H1 (cell line): ENCODE data around the gene IQSEC3. TPM values are rescaled to one million over a fixed set of nuclear protein-coding genes. Genes with fewer than 3 reads are reported as not detected.

Experiments used
- CTCF ChIA-PET: fragments of 300-600 bp; sonication (Branson Sonifier 250); formaldehyde crosslinking; loops from one replicate; lab custom pipeline; 2021; ENCODE audit not compliant: partially characterized antibody; lab: Charles Lee
- POLR2A ChIA-PET: fragments of 300-600 bp; sonication (Branson Sonifier 250); formaldehyde crosslinking; loops from one replicate; lab custom pipeline; 2021; ENCODE audit warnings: inconsistent platforms; ENCODE audit not compliant: partially characterized antibody; lab: Charles Lee
- DNase-seq, 2 experiments: peaks; one replicate each; pipeline versions ENCODE4 v3.0.0 to v3.0.0-alpha.2; 2010 to 2022; ENCODE audit warnings: low spot score in 2 of 2, low read depth in 1 of 2, mixed read lengths in 1 of 2
- FAIRE-seq: peaks from 2 replicates; lab custom pipeline; 2011; peaks lifted over from hg19 to GRCh38; lab: Jason Lieb, UNC
- H2AFZ ChIP-seq: 2 replicates; pipeline ENCODE4 v1.8.1; 2012; ENCODE audit warnings: low read length, inconsistent platforms
- H2AK5ac ChIP-seq: 2 replicates; pipeline ENCODE4 v1.6.1; 2013; ENCODE audit warnings: low read depth, low read length
- H2BK120ac ChIP-seq: replicated peaks from 2 replicates; pipeline ENCODE3; 2013; ENCODE audit warnings: low read depth, low read length, inconsistent platforms
- H2BK12ac ChIP-seq: 2 replicates; pipeline ENCODE4 v1.6.1; 2013; ENCODE audit warnings: low read depth, low read length
- H2BK15ac ChIP-seq: 2 replicates; pipeline ENCODE4 v1.6.1; 2013; ENCODE audit warnings: low read length
- H2BK20ac ChIP-seq: 2 replicates; pipeline ENCODE4 v1.6.1; 2013; ENCODE audit warnings: low read length
- H2BK5ac ChIP-seq: 2 replicates; pipeline ENCODE4 v1.6.1; 2013; ENCODE audit warnings: low read depth, low read length
- H3K14ac ChIP-seq: 2 replicates; pipeline ENCODE4 v1.6.1; 2013; ENCODE audit warnings: inconsistent platforms; ENCODE audit not compliant: insufficient read length
- H3K18ac ChIP-seq: 2 replicates; pipeline ENCODE4 v1.6.1; 2013; ENCODE audit warnings: low read length; ENCODE audit errors: extremely low read depth
- H3K23ac ChIP-seq: 2 replicates; pipeline ENCODE4 v1.6.1; 2013; ENCODE audit warnings: inconsistent platforms; ENCODE audit not compliant: insufficient read length
- H3K23me2 ChIP-seq: 2 replicates; pipeline ENCODE4 v1.6.1; 2013; ENCODE audit warnings: low read depth, low read length
- H3K27ac ChIP-seq: 2 replicates; pipeline ENCODE4 v1.6.1; 2011; ENCODE audit warnings: low read depth, low read length, inconsistent platforms
- H3K27me3 ChIP-seq, 4 experiments: replicated peaks in 1 of 4; 1 replicate in 1 of 4; 2 replicates in 3 of 4; pipeline versions ENCODE4 v1.6.1 to v1.8.1; 2011 to 2013; ENCODE audit warnings: low read length in 3 of 4, mild to moderate bottlenecking in 3 of 4, inconsistent platforms in 2 of 4, mixed read lengths in 2 of 4, moderate library complexity in 1 of 4; ENCODE audit not compliant: control insufficient read depth in 3 of 4, insufficient read depth in 3 of 4; ENCODE audit errors: extremely low read depth in 1 of 4
- H3K36me3 ChIP-seq, 4 experiments: 2 replicates each; pipeline versions ENCODE4 v1.6.1 to v1.8.1; 2011 to 2013; ENCODE audit warnings: mild to moderate bottlenecking in 4 of 4, low read length in 3 of 4, moderate library complexity in 2 of 4, control low read depth in 1 of 4, inconsistent platforms in 1 of 4; ENCODE audit not compliant: insufficient read depth in 4 of 4, control insufficient read depth in 2 of 4
- H3K4ac ChIP-seq: replicated peaks from 2 replicates; pipeline ENCODE3; 2013; ENCODE audit warnings: low read length, low read depth, mixed read lengths, inconsistent platforms; ENCODE audit not compliant: insufficient read length
- H3K4me1 ChIP-seq, 4 experiments: replicated peaks in 1 of 4; 1 replicate in 1 of 4; 2 replicates in 3 of 4; pipeline versions ENCODE4 v1.6.1 to v1.8.1; 2011 to 2013; ENCODE audit warnings: low read length in 3 of 4, inconsistent platforms in 2 of 4, mixed read lengths in 1 of 4; ENCODE audit not compliant: insufficient read depth in 4 of 4, control insufficient read depth in 3 of 4
- H3K4me2 ChIP-seq, 2 experiments: 2 replicates each; pipeline versions ENCODE4 v1.6.1 to v1.8.1; 2011 to 2013; ENCODE audit warnings: low read depth in 2 of 2, low read length in 2 of 2, control low read depth in 1 of 2, inconsistent platforms in 1 of 2, mild to moderate bottlenecking in 1 of 2; ENCODE audit not compliant: insufficient read depth in 1 of 2
- H3K4me3 ChIP-seq, 4 experiments: fragments of 200-600, 300-600 bp in 1 of 4; sonication (generic), shearing (Covaris generic), sonication (Bioruptor Twin) in 1 of 4; 2 replicates each; pipeline versions ENCODE4 v1.5.1 to v1.8.1; 2011 to 2016; ENCODE audit warnings: low read length in 4 of 4, low read depth in 3 of 4, control low read depth in 2 of 4, inconsistent platforms in 2 of 4, mild to moderate bottlenecking in 2 of 4, mixed read lengths in 1 of 4, moderate library complexity in 1 of 4; ENCODE audit not compliant: insufficient read depth in 2 of 4; ENCODE audit errors: extremely low read depth in 1 of 4
- H3K56ac ChIP-seq: replicated peaks from 2 replicates; pipeline ENCODE3; 2013; ENCODE audit warnings: low read depth, mild to moderate bottlenecking, mixed read lengths, low read length, inconsistent platforms; ENCODE audit not compliant: insufficient read length
- H3K79me1 ChIP-seq: 2 replicates; pipeline ENCODE4 v1.6.1; 2013; ENCODE audit warnings: low read depth, low read length, control low read depth
- H3K79me2 ChIP-seq, 2 experiments: 2 replicates each; pipeline versions ENCODE4 v1.6.1 to v1.8.1; 2012 to 2013; ENCODE audit warnings: low read length in 2 of 2, mild to moderate bottlenecking in 2 of 2, inconsistent platforms in 1 of 2; ENCODE audit not compliant: insufficient read depth in 2 of 2, control insufficient read depth in 1 of 2
- H3K9ac ChIP-seq, 4 experiments: replicated peaks in 1 of 4; 1 replicate in 1 of 4; 2 replicates in 3 of 4; pipeline versions ENCODE4 v1.6.1 to v1.8.1; 2011 to 2013; ENCODE audit warnings: low read depth in 3 of 4, low read length in 3 of 4, control low read depth in 2 of 4, mild to moderate bottlenecking in 2 of 4, moderate library complexity in 2 of 4, inconsistent platforms in 1 of 4; ENCODE audit errors: extremely low read depth in 1 of 4
- H3K9me3 ChIP-seq, 2 experiments: 2 replicates each; pipeline versions ENCODE4 v1.6.1 to v1.8.1; 2012 to 2013; ENCODE audit warnings: mild to moderate bottlenecking in 2 of 2, moderate library complexity in 2 of 2, control low read depth in 1 of 2, inconsistent platforms in 1 of 2, low read depth in 1 of 2, low read length in 1 of 2, mixed read lengths in 1 of 2; ENCODE audit not compliant: insufficient read depth in 2 of 2
- H4K20me1 ChIP-seq, 2 experiments: replicated peaks in 1 of 2; 2 replicates each; pipeline versions ENCODE3 to v1.8.1; 2011 to 2013; ENCODE audit warnings: inconsistent platforms in 2 of 2, low read length in 2 of 2, mild to moderate bottlenecking in 1 of 2; ENCODE audit not compliant: insufficient read depth in 2 of 2, control insufficient read depth in 1 of 2
- H4K5ac ChIP-seq: 2 replicates; pipeline ENCODE4 v1.6.1; 2013; ENCODE audit warnings: low read length, low read depth, mixed read lengths, inconsistent platforms; ENCODE audit not compliant: insufficient read length
- H4K8ac ChIP-seq: 2 replicates; pipeline ENCODE4 v1.8.0; 2013; ENCODE audit warnings: mild to moderate bottlenecking, moderate library complexity, low read length, inconsistent platforms; ENCODE audit not compliant: insufficient read depth; ENCODE audit errors: extremely low read depth
- H4K91ac ChIP-seq: replicated peaks from 2 replicates; pipeline ENCODE3; 2013; ENCODE audit warnings: low read length, mixed read lengths, inconsistent platforms; ENCODE audit not compliant: insufficient read length
- E2F6 ChIP-seq: IDR thresholded peaks from 2 replicates; pipeline ENCODE4 v1.6.1; 2012; ENCODE audit warnings: inconsistent platforms
- EP300 ChIP-seq, 2 experiments: IDR thresholded peaks; 1 replicate in 1 of 2; 2 replicates in 1 of 2; pipeline ENCODE4 v1.6.1; 2011 to 2012; ENCODE audit warnings: low read depth in 2 of 2, low read length in 2 of 2, mild to moderate bottlenecking in 2 of 2, borderline replicate concordance in 1 of 2, inconsistent platforms in 1 of 2, moderate library complexity in 1 of 2
- EZH2 ChIP-seq: fragments of 200-600 bp; sonication (generic); IDR thresholded peaks from 2 replicates; pipeline ENCODE4 v1.7.1; 2012; ENCODE audit warnings: low read depth, mild to moderate bottlenecking, moderate library complexity, low read length, inconsistent platforms; ENCODE audit not compliant: severe bottlenecking
- JUN ChIP-seq: IDR thresholded peaks from 2 replicates; pipeline ENCODE4 v1.6.1; 2011; ENCODE audit warnings: low read depth, mild to moderate bottlenecking, improper control_type of control experiment, low read length
- KDM4A ChIP-seq: IDR thresholded peaks from one replicate; pipeline ENCODE4 v1.7.1; 2012; ENCODE audit warnings: low read depth, mild to moderate bottlenecking, moderate library complexity, low read length, inconsistent platforms; ENCODE audit not compliant: severe bottlenecking
- MAX ChIP-seq: IDR thresholded peaks from 2 replicates; pipeline ENCODE4 v1.6.1; 2012; ENCODE audit warnings: inconsistent platforms
- RBBP5 ChIP-seq: IDR thresholded peaks from 2 replicates; pipeline ENCODE4 v1.7.1; 2012; ENCODE audit warnings: low read depth, mild to moderate bottlenecking, inconsistent platforms, low read length, moderate library complexity, borderline replicate concordance
- RNF2 ChIP-seq: fragments of 200-900, 300-1000 bp; sonication (generic); IDR thresholded peaks from 2 replicates; pipeline ENCODE4 v1.7.1; 2016; ENCODE audit warnings: borderline replicate concordance, low read depth, mild to moderate bottlenecking, antibody characterized with exemption, low read length; ENCODE audit not compliant: poor library complexity, severe bottlenecking; ENCODE audit errors: missing control alignments
- SUZ12 ChIP-seq: fragments of 200-600 bp; sonication (generic); IDR thresholded peaks from 2 replicates; pipeline ENCODE4 v1.6.1; 2012; ENCODE audit warnings: mild to moderate bottlenecking, inconsistent platforms, low read length, moderate library complexity, mixed read lengths
- WGBS, 2 experiments: shearing (Covaris generic) in 1 of 2; methylation state at CpG; one replicate each; pipeline versions ENCODE4 v1.1.6 to v1.1.7; 2013 to 2015; ENCODE audit warnings: low lambda C conversion rate in 2 of 2, mixed read lengths in 2 of 2, inconsistent platforms in 1 of 2, low coverage in 1 of 2, missing lambda C conversion rate in 1 of 2; ENCODE audit not compliant: insufficient replicate concordance in 2 of 2, insufficient coverage in 1 of 2, insufficient read length in 1 of 2; ENCODE audit errors: extremely low coverage in 1 of 2, missing lambda C conversion rate in 1 of 2; 5-methylcytosine and 5-hydroxymethylcytosine counted together
- polyA plus RNA-seq, 7 experiments: library from polyadenylated mRNA; depleted of rRNA in 3 of 7; stranded (reverse) in 5 of 7; unstranded in 2 of 7; fragments of >200 nt in 5 of 7; fragments of 200-250 nt in 2 of 7; gene quantifications; 1 replicate in 5 of 7; 2 replicates in 1 of 7; 4 replicates in 1 of 7; pipeline versions ENCODE4 v1.2.1 to v1.2.3, GENCODE V29; 2011 to 2013; ENCODE audit warnings: missing spikeins in 2 of 7, mixed read lengths in 2 of 7
- total RNA-seq: library from RNA; stranded (reverse); fragmentation: NEBNext Ultra II Directional; extraction: Animal tissue kit (Norgen Biotek cat#: 25700); gene quantifications from 2 replicates; pipeline ENCODE4 v1.2.1, GENCODE V29; 2021

IQSEC3 gene
- total and polyA plus RNA-seq, 2 of the 8 experiments (the other 6 are each of a cell fraction or from before 2014, with no cell fraction given) = 1.2 to 3.1 TPM

GRCh38 chr12:138898-139534 is 72.4 kb downstream of the IQSEC3 start:
- Histone ChIP-seq H3K23me2 (no peaks in the 10 kb centered on the region; the same call in 1 of the 2 replicates), H3K9ac (no peak overlapping the region), H3K18ac (peak overlapping the region; percentile 88), H3K27ac (no peak overlapping the region), H3K4me1 (peaks cover 4 to 41% (median 26%) of the 10 kb centered on the region in 4 experiments), H3K27me3 (peaks cover 6 to 41% (median 27%) of the 10 kb centered on the region in 4 experiments), H3K4me3 (peak overlapping the region; percentile 18 to 53 (median 26); a peak in 6 of 8 replicates), H4K20me1 (no peaks in the 10 kb centered on the region), H2BK12ac (peak overlapping the region; percentile 95; the same call in 1 of the 2 replicates), H2BK20ac (peak overlapping the region; percentile 66; the same call in 1 of the 2 replicates), H2AK5ac (no peak overlapping the region; the same call in 1 of the 2 replicates), H3K79me2 (no peaks in the 10 kb centered on the region), H3K4ac (no peak overlapping the region), H2BK5ac (peak overlapping the region; percentile 75; the same call in 1 of the 2 replicates), H4K8ac (peak overlapping the region; percentile 84), H3K9me3 (peaks cover 0 to 6% of the 10 kb centered on the region in 2 experiments; a peak in 1 of 4 replicates), H3K23ac (no peak overlapping the region), H4K5ac (no peak overlapping the region), H3K14ac (no peak overlapping the region), H3K56ac (no peak overlapping the region), H3K4me2 (peak overlapping the region; percentile 51 to 66), H4K91ac (peak overlapping the region; percentile 31), H3K36me3 (0 out of 8 replicates have a peak, but pooled peaks cover 0 to 3% (median 0%) of the 10 kb centered on the region in 4 experiments), H2BK15ac (peak overlapping the region; percentile 97; the same call in 1 of the 2 replicates), H2AFZ (peak overlapping the region; percentile 72; the same call in 1 of the 2 replicates), H2BK120ac (no peak overlapping the region), H3K79me1 (no peaks in the 10 kb centered on the region)
- peak in 1 of 2 experiments; percentile 70 for DNase-seq
- CTCF ChIA-PET = interaction anchor here (1.2 to 2.4 kb wide), 6 partner anchors 10 to 81 kb away, joined by 3 to 18 read pairs (median 6); no protein-coding TSS in a partner anchor
- POLR2A ChIA-PET = interaction anchor here (0.5 to 4.2 kb wide), 3 partner anchors 10 to 21 kb away, joined by 5 to 19 read pairs (median 7); no protein-coding TSS in a partner anchor
- WGBS, 2 experiments = 12% methylated on average over 26 of the region's 49 CpGs; no CpG with 5 or more reads in 1 of the 2 experiments
- no peak for FAIRE-seq
- no peak for TF ChIP-seq JUN
- TF ChIP-seq SUZ12 = peak; percentile 32; the same call in 1 of the 2 replicates
- TF ChIP-seq E2F6 = peak; percentile 76
- peak; percentile 13 for TF ChIP-seq RNF2
- TF ChIP-seq EP300 (IDR thresholded peaks at IDR 0.05; ENCODE audit: borderline replicate concordance in 1 of 2, low read depth in 2 of 2, low read length in 2 of 2) = no peak
- no peak for TF ChIP-seq RBBP5
- TF ChIP-seq MAX = peak; percentile 71
- TF ChIP-seq EZH2 = peak; percentile 48
- peak; percentile 57 for TF ChIP-seq KDM4A
